Tibial nerve (tissue), 4 donors: Measurements from ENCODE around the gene ACAP1. TPM values are rescaled to one million over a fixed set of nuclear protein-coding genes. Genes with fewer than 3 reads are reported as not detected.
A peak's percentile ranks its signal among the peaks of the same experiment; 100 is the strongest.

Source experiments
- DNase-seq, 2 donors: peaks; one replicate each; pipeline ENCODE4 v3.0.0-alpha.2; 2019; ENCODE audit warnings: low spot score in 2 of 2
- H3K27ac ChIP-seq, 4 donors: fragments of 200-600 bp; sonication (generic) in 3 of 4; one replicate each; pipeline ENCODE4 v1.5.1; 2017 to 2019; ENCODE audit warnings: mild to moderate bottlenecking in 1 of 4
- H3K27me3 ChIP-seq, 2 donors: fragments of 200-600 bp; sonication (generic) in 1 of 2; one replicate each; pipeline versions ENCODE4 v1.5.1 to v1.6.0; 2017 to 2019
- H3K36me3 ChIP-seq, 3 donors: fragments of 200-600 bp; sonication (generic); one replicate each; pipeline ENCODE4 v1.5.1; 2018 to 2019
- H3K4me1 ChIP-seq, 4 donors: fragments of 200-600 bp; sonication (generic) in 3 of 4; one replicate each; pipeline ENCODE4 v1.5.1; 2017 to 2019
- H3K4me3 ChIP-seq, 4 donors: fragments of 200-600 bp; sonication (generic) in 3 of 4; one replicate each; pipeline ENCODE4 v1.5.1; 2017 to 2019; ENCODE audit warnings: mild to moderate bottlenecking in 1 of 4, moderate library complexity in 1 of 4
- H3K9me3 ChIP-seq, 4 donors: fragments of 200-600 bp; sonication (generic) in 3 of 4; one replicate each; pipeline ENCODE4 v1.5.1; 2017 to 2019
- EP300 ChIP-seq, 2 donors: sonication (generic); formaldehyde crosslinking; IDR thresholded peaks; one replicate each; pipeline ENCODE4 v1.6.1; 2017; ENCODE audit warnings: antibody characterized with exemption in 2 of 2, mild to moderate bottlenecking in 1 of 2
- POLR2A ChIP-seq, 2 donors: fragments of 450-650 bp; IDR thresholded peaks; one replicate each; pipeline ENCODE4 v1.6.1; 2017; ENCODE audit warnings: antibody characterized with exemption in 2 of 2, mild to moderate bottlenecking in 2 of 2, moderate library complexity in 2 of 2
- WGBS, 2 donors: methylation state at CpG; one replicate each; pipeline ENCODE4 v1.1.5; 2018; 5-methylcytosine and 5-hydroxymethylcytosine counted together
- total RNA-seq, 4 donors: library from RNA; depleted of rRNA; stranded (reverse); fragments of >200 nt; gene quantifications; one replicate each; pipeline ENCODE4 v1.1.0, GENCODE V29; 2016
- TF ChIP-seq, protein P1 (sequence below), 5 experiments: fragments of 200-600 bp in 3 of 5; fragments of 450-650 bp in 2 of 5; sonication (generic) in 3 of 5; IDR thresholded peaks; one replicate each; pipeline ENCODE4 v1.5.1; 2016 to 2019; ENCODE audit warnings: antibody characterized with exemption in 5 of 5, mild to moderate bottlenecking in 3 of 5, moderate library complexity in 2 of 5

The ACAP1 gene
- total RNA-seq, 4 donors from 2014 or later: 8.1 to 33.1 (median 11.2) TPM

DNA sequence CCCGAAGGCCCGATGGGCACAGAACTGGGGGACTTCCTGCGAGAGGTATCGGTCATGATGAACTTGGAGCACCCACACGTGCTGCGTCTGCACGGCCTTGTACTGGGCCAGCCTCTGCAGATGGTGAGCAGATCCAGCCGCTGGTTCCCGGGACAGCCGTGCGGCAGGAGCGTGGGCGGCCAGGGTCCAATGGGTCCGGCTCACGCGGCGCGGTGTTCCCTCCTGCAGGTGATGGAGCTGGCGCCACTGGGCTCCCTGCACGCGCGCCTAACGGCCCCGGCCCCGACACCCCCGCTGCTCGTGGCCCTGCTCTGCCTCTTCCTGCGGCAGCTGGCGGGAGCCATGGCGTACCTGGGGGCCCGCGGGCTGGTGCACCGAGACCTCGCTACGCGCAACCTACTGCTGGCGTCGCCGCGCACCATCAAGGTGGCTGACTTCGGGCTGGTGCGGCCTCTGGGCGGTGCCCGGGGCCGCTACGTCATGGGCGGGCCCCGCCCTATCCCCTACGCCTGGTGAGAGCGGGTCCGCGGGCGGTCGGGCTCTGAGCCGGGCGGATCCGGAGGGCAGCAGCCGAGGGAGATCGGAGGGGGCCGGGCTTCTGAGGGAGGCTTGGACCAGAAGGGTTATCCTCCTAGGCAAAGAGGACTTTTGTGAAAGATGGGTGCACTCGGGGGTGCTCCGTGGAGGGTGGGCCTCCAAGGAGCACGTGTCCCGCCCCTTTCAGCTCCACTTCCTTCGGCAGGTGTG, 47.6 kb downstream of the ACAP1 start:
- 10 to 15% methylated on average over 26 to 32 of the region's 65 CpGs for WGBS, 2 donors
- Histone ChIP-seq H3K9me3 (no peaks in the 10 kb centered on the region), H3K27me3 (peaks cover 0 to 44% of the 10 kb centered on the region in 2 donors), H3K4me3 (peak overlapping the region; percentile 48 to 60 (median 52)), H3K4me1 (peaks cover 0 to 40% (median 13%) of the 10 kb centered on the region in 4 donors), H3K27ac (peak overlapping the region; percentile 55 to 86 (median 82)), H3K36me3 (peaks cover 0 to 29% (median 0%) of the 10 kb centered on the region in 3 donors)
- no peak for DNase-seq
- TF ChIP-seq, protein P1, sequence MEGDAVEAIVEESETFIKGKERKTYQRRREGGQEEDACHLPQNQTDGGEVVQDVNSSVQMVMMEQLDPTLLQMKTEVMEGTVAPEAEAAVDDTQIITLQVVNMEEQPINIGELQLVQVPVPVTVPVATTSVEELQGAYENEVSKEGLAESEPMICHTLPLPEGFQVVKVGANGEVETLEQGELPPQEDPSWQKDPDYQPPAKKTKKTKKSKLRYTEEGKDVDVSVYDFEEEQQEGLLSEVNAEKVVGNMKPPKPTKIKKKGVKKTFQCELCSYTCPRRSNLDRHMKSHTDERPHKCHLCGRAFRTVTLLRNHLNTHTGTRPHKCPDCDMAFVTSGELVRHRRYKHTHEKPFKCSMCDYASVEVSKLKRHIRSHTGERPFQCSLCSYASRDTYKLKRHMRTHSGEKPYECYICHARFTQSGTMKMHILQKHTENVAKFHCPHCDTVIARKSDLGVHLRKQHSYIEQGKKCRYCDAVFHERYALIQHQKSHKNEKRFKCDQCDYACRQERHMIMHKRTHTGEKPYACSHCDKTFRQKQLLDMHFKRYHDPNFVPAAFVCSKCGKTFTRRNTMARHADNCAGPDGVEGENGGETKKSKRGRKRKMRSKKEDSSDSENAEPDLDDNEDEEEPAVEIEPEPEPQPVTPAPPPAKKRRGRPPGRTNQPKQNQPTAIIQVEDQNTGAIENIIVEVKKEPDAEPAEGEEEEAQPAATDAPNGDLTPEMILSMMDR (IDR thresholded peaks at IDR 0.05): no peak
- TF ChIP-seq EP300 (IDR thresholded peaks at IDR 0.05): peak in 1 of 2 donors; percentile 53
- TF ChIP-seq POLR2A (IDR thresholded peaks at IDR 0.05): peak in 1 of 2 donors; percentile 23

GRCh38 chr17:7384489-7385081, 48.3 kb downstream of the ACAP1 start:
- peaks cover 0 to 40% (median 13%) of the 10 kb centered on the region in 4 donors for H3K4me1 ChIP-seq
- H3K36me3 ChIP-seq: peaks cover 0 to 36% (median 0%) of the 10 kb centered on the region in 3 donors
- no peaks in the 10 kb centered on the region for H3K9me3 ChIP-seq
- no peak for TF ChIP-seq POLR2A (IDR thresholded peaks at IDR 0.05)
- TF ChIP-seq EP300 (IDR thresholded peaks at IDR 0.05): no peak
- TF ChIP-seq, protein P1 (IDR thresholded peaks at IDR 0.05): no peak
- peak overlapping the region in 3 of 4 donors; percentile 48 to 60 (median 52) for H3K4me3 ChIP-seq
- WGBS, 2 donors: 46 to 56% methylated on average over 16 to 20 of the region's 23 CpGs
- H3K27ac ChIP-seq: peak overlapping the region; percentile 55 to 86 (median 82)
- no peak for DNase-seq
- H3K27me3 ChIP-seq: peaks cover 0 to 39% of the 10 kb centered on the region in 2 donors

DNA sequence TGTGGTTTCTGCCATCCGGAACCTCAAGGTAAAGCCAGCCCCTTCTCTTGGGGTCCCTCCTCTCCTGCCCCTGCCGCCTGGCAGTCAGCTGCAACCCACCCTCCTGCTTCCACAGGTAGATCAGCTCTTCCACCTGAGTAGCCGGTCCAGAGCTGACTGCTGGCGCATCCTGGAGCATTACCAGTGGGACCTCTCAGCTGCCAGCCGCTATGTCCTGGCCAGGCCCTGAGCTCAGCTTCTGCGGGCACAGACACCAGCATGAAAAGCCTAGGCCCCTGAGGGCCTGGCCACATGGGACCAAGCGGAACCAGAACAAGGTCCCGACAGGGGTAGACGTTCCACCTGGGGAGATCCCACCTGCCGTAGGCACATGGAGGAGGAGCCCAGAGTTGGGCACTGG, 52.5 kb downstream of the ACAP1 start:
- DNase-seq: no peak
- TF ChIP-seq EP300 (IDR thresholded peaks at IDR 0.05) (no peak), POLR2A (IDR thresholded peaks at IDR 0.05) (no peak)
- TF ChIP-seq, protein P1 (IDR thresholded peaks at IDR 0.05): no peak
- Histone ChIP-seq H3K27me3 (no peaks in the 10 kb centered on the region), H3K4me3 (no peak overlapping the region), H3K36me3 (peaks cover 0 to 70% (median 0%) of the 10 kb centered on the region in 3 donors), H3K27ac (no peak overlapping the region), H3K9me3 (no peaks in the 10 kb centered on the region), H3K4me1 (peaks cover 0 to 26% (median 14%) of the 10 kb centered on the region in 4 donors)
- 94% methylated on average over 9 of the region's 10 CpGs; no CpG with 5 or more reads in 1 of the 2 donors for WGBS, 2 donors

DNA sequence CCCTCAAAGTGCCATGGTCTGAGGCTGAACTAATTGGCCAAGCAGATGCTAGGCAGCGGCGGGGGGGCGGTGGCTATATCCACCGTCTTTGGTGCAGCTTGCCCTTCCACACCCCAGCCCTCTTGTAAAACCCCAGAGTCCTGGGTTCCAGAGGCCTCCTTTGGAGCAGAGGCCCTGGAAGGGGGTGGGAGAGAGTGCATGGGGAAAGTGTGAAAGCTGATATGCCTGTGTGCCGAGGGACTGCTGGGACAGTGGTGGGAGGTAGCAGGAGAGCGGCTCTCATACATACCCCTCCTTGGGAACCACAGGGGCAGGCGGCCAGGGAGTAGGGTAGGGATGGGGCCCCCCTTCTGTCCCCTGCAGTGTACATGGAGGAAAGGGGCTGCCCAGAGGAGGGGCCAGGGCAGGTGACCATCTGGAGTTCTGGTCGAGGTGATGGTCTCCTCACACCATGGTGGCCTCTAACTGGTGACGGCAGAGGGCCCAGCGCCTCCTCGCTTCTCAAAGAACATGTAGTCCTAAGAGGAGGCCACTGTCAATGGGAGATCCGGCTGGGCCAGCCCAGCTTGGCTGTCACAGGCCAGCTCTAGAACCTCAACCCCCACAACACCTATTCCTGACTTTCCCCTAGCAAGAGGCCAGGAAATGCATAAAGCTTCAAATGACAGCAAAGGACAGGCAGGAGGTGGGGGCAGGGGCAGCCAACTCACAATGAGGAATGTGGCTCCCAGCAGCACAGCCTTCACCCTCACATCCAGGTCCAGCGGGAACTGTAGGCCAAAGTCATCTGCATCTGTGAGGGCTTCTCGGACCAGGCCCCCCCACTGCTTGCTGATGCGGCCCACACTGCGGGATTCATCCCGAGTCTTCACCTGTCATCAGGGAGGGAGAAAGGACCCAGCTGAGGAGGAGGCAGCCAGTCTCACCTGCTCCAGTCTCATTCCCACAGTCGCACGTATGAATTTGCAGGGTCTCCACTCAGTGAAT, 53.9 kb downstream of the ACAP1 start:
- no peak for DNase-seq
- TF ChIP-seq POLR2A (IDR thresholded peaks at IDR 0.05) (no peak), EP300 (IDR thresholded peaks at IDR 0.05) (no peak)
- TF ChIP-seq, protein P1 (IDR thresholded peaks at IDR 0.05): no peak
- H3K4me1 ChIP-seq: peaks cover 0 to 23% (median 13%) of the 10 kb centered on the region in 4 donors
- no peaks in the 10 kb centered on the region for H3K27me3 ChIP-seq
- H3K9me3 ChIP-seq: no peaks in the 10 kb centered on the region
- no peak overlapping the region for H3K27ac ChIP-seq
- peaks cover 0 to 70% (median 0%) of the 10 kb centered on the region in 3 donors for H3K36me3 ChIP-seq
- no peak overlapping the region for H3K4me3 ChIP-seq
- 84 to 89% methylated on average over 19 of the region's 19 CpGs for WGBS, 2 donors
